ENCODE results near the gene CLTA. TPM values are rescaled to one million over a fixed set of nuclear protein-coding genes. Genes with fewer than 3 reads are reported as not detected.
A peak's percentile ranks its signal among the peaks of the same experiment; 100 is the strongest.

CLTA gene
- total RNA-seq, 2 experiments from 2014 or later, result 32.0 to 32.8 TPM

DNA sequence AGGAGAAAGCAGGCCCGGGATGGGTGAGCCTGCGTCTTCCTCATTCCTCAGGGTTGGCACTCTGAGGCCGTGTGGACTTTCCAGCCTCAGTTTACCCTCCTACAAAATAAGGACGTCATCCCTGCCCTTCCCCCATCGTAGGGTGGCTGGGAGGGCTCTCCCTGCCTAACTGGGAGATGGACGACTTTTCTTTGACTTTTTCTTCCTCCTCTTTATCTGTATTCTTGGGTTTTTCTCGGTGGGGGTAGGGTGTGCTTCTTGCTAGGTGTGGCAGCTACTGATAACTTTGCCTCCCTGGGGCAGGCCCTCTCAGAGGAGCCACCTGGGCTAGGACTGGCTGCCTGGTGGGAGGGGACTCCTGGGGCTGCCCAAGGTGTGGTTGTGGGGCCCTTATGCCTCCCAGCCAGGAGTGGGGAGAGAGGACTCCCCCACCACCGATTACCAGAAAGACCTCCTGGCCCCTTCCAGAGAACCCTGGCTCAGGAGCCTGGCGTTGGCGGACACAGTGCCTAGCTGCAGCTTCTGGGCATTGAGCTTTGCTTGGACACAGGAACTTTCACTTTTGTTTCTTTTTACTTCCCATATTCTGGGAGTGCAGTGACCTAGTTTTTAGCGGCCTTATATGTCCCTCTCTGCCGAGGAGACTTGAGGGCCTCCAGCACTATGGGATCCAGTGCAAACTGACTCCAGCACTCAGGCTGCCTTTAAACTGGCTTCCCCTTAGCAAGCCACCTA is 48.0 kb upstream of the CLTA start:
- POLR2A ChIA-PET, result interaction anchor here (1.3 to 2.3 kb wide), 3 partner anchors 9 to 48 kb away, joined by 4 to 11 read pairs (median 8); partner anchors contain the start of gene CLTA
- TF ChIP-seq, protein P1, sequence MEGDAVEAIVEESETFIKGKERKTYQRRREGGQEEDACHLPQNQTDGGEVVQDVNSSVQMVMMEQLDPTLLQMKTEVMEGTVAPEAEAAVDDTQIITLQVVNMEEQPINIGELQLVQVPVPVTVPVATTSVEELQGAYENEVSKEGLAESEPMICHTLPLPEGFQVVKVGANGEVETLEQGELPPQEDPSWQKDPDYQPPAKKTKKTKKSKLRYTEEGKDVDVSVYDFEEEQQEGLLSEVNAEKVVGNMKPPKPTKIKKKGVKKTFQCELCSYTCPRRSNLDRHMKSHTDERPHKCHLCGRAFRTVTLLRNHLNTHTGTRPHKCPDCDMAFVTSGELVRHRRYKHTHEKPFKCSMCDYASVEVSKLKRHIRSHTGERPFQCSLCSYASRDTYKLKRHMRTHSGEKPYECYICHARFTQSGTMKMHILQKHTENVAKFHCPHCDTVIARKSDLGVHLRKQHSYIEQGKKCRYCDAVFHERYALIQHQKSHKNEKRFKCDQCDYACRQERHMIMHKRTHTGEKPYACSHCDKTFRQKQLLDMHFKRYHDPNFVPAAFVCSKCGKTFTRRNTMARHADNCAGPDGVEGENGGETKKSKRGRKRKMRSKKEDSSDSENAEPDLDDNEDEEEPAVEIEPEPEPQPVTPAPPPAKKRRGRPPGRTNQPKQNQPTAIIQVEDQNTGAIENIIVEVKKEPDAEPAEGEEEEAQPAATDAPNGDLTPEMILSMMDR (IDR thresholded peaks at IDR 0.05), result no peak
- peaks cover 99% of the 10 kb centered on the region for H3K4me1 ChIP-seq (ENCODE audit: insufficient read depth, low read length)
- peaks cover 35% of the 10 kb centered on the region for H3K36me3 Mint-ChIP-seq (ENCODE audit: low read depth)
- H3K4me1 Mint-ChIP-seq (ENCODE audit: low read depth), result peaks cover 98% of the 10 kb centered on the region
- peak overlapping the region; percentile 59 for H3K4me3 ChIP-seq (ENCODE audit: low read length)
- H3K9me3 ChIP-seq (ENCODE audit: control insufficient read depth in 1 of 2, insufficient read depth in 1 of 2, low read length in 2 of 2), result peaks cover 7 to 12% of the 10 kb centered on the region in 2 experiments
- DNase-seq (peak in 3 of 14 experiments; percentile 51 to 60 (median 51)), ATAC-seq (ENCODE audit: poor library complexity) (no peak)
- CTCF ChIA-PET, result interaction anchor here (1.5 to 6.4 kb wide), 3 partner anchors 23 to 48 kb away, joined by 3 to 33 read pairs (median 9); partner anchors contain the start of gene CLTA
- H3K9me3 Mint-ChIP-seq, result peaks cover 10% of the 10 kb centered on the region
- peaks cover 18% of the 10 kb centered on the region for H3K36me3 ChIP-seq (ENCODE audit: insufficient read depth, low read length)
- intact Hi-C loops (cut with DNase I, micrococcal nuclease), result no loop called here
- peak overlapping the region; percentile 53 to 84 for H3K27ac ChIP-seq (ENCODE audit: low read depth in 1 of 2, low read length in 2 of 2)
- H3K4me3 Mint-ChIP-seq, result peak overlapping the region; percentile 90
- H3K27me3 Mint-ChIP-seq, result no peaks in the 10 kb centered on the region
- H3K27ac Mint-ChIP-seq, result peak overlapping the region; percentile 98
- no peaks in the 10 kb centered on the region for H3K27me3 ChIP-seq (ENCODE audit: control insufficient read depth in 1 of 2, insufficient read depth in 2 of 2, low read length in 2 of 2)

DNA sequence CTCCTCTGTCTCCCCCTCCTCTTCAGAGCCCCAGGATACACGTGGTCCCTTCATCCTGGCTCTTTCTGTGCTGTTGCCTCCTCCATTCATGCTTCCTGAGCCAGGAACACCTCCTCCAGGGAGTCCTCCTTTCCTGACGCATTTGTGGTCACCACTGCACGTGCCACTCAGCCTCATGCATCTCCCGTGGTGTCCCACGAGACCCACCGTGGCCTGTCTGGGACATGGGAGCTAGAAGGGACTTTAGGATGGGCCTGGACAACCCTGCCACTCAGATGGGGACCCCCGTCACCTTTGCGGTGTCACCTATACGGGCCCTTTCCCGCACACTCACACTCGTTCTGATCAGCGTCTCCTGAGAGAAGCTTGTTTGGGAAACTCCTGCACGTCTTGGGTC is 47.5 kb upstream of the CLTA start:
- DNase-seq, result peak in 1 of 14 experiments; percentile 34
- Histone ChIP-seq H3K4me1 (ENCODE audit: insufficient read depth, low read length) (peaks cover 99% of the 10 kb centered on the region), H3K4me3 (ENCODE audit: low read length) (peak overlapping the region; percentile 59), H3K9me3 (ENCODE audit: control insufficient read depth in 1 of 2, insufficient read depth in 1 of 2, low read length in 2 of 2) (peaks cover 7 to 12% of the 10 kb centered on the region in 2 experiments), H3K27ac (ENCODE audit: low read depth in 1 of 2, low read length in 2 of 2) (peak overlapping the region; percentile 53 to 84), H3K36me3 (ENCODE audit: insufficient read depth, low read length) (peaks cover 20% of the 10 kb centered on the region), H3K27me3 (ENCODE audit: control insufficient read depth in 1 of 2, insufficient read depth in 2 of 2, low read length in 2 of 2) (no peaks in the 10 kb centered on the region)
- H3K27ac Mint-ChIP-seq, result peak overlapping the region; percentile 98
- H3K4me1 Mint-ChIP-seq (ENCODE audit: low read depth), result peaks cover 99% of the 10 kb centered on the region
- H3K9me3 Mint-ChIP-seq, result peaks cover 10% of the 10 kb centered on the region
- peak overlapping the region; percentile 90 for H3K4me3 Mint-ChIP-seq
- peaks cover 39% of the 10 kb centered on the region for H3K36me3 Mint-ChIP-seq (ENCODE audit: low read depth)
- ChIA-PET POLR2A (interaction anchor here (0.9 to 2.3 kb wide), 5 partner anchors 8 to 50 kb away, joined by 3 to 11 read pairs (median 5); partner anchors contain the start of gene CLTA), CTCF (interaction anchor here (1.5 to 6.4 kb wide), 3 partner anchors 22 to 47 kb away, joined by 3 to 33 read pairs (median 9); partner anchors contain the start of gene CLTA)
- ATAC-seq (ENCODE audit: poor library complexity), result no peak
- intact Hi-C loops (cut with DNase I, micrococcal nuclease), result no loop called here
- no peaks in the 10 kb centered on the region for H3K27me3 Mint-ChIP-seq
- TF ChIP-seq, protein P1 (IDR thresholded peaks at IDR 0.05), result no peak

DNA sequence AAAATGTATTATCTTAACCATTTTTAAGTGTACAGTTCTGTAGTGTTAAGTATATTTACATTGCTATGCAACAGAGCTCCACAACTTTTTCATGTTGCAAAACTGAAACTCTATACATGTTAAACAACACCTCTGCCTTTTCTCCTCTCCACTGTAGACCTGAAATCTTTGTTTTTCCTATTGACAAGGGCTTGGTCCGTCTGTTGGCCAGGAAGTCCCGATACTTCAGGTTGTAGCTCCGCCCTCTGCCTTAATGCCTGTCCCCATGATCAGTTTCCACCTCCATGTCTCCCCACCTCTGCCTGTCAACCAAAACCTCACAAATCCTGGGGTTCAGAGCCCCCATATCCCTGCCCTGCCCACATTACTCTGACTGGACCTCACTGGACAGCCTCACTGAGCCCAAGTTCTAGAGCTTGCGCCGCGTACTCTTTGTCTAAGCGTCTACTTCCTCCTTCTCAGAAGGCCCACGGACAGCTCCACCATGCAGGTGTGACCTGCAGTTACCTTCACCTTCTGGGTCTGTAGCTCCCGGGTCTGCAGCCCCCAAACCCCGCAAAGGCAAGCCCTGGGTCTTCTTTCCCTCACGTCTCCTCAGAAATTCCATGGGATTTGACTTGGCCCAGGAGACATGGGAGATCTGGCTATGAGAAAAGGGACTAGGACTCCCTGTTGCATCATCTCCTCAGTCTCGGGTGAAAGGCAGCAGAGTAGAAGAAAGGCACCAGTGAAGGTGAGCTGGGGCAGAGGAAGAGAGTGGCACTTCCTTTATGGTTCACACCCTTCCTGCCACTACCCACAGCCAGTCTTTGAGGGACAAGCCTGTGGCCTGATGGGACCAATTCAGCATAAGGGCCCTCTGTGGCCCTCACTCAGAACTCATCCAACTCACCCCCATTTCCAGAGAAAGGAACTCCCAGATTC is 46.1 kb upstream of the CLTA start:
- intact Hi-C loops (cut with DNase I, micrococcal nuclease), result no loop called here
- peaks cover 99% of the 10 kb centered on the region for H3K4me1 ChIP-seq (ENCODE audit: insufficient read depth, low read length)
- POLR2A ChIA-PET, result interaction anchor here (0.7 to 2.3 kb wide), 9 partner anchors 8 to 165 kb away, joined by 3 to 10 read pairs (median 4); partner anchors contain the start of genes CLTA and GLIPR2
- ATAC-seq (ENCODE audit: poor library complexity) (peak; percentile 36), DNase-seq (peak in 4 of 14 experiments; percentile 38 to 74 (median 48))
- CTCF ChIA-PET, result interaction anchor here (0.6 to 6.4 kb wide), 4 partner anchors 8 to 42 kb away, joined by 3 to 33 read pairs (median 6); no protein-coding TSS in a partner anchor
- Mint-ChIP-seq H3K4me3 (peak overlapping the region; percentile 90), H3K9me3 (peaks cover 10% of the 10 kb centered on the region), H3K36me3 (ENCODE audit: low read depth) (peaks cover 47% of the 10 kb centered on the region), H3K27ac (peak overlapping the region; percentile 98), H3K27me3 (no peaks in the 10 kb centered on the region), H3K4me1 (ENCODE audit: low read depth) (peaks cover 94% of the 10 kb centered on the region)
- H3K9me3 ChIP-seq (ENCODE audit: control insufficient read depth in 1 of 2, insufficient read depth in 1 of 2, low read length in 2 of 2), result peaks cover 7 to 12% of the 10 kb centered on the region in 2 experiments
- peak overlapping the region; percentile 41 to 84 for H3K27ac ChIP-seq (ENCODE audit: low read depth in 1 of 2, low read length in 2 of 2)
- H3K27me3 ChIP-seq (ENCODE audit: control insufficient read depth in 1 of 2, insufficient read depth in 2 of 2, low read length in 2 of 2), result no peaks in the 10 kb centered on the region
- peak overlapping the region; percentile 59 for H3K4me3 ChIP-seq (ENCODE audit: low read length)
- TF ChIP-seq, protein P1 (IDR thresholded peaks at IDR 0.05), result no peak
- H3K36me3 ChIP-seq (ENCODE audit: insufficient read depth, low read length), result peaks cover 26% of the 10 kb centered on the region

Data from CD4-positive, alpha-beta T cell (primary cell).